GM12878 (cell line): ENCODE measurements around the gene SLC4A8. TPM values are rescaled to one million over a fixed set of nuclear protein-coding genes. Genes with fewer than 3 reads are reported as not detected.

ENCODE experiments used
- ATAC-seq: fragments of 200-7000 bp; cut with Tn5 transposase; 3 replicates; pipeline ENCODE4 v1.9.1; 2020; ENCODE audit warnings: mild to moderate bottlenecking, moderate library complexity
- BruUV-seq: library from RNA; stranded (reverse); fragments of 400-500 nt; replicated peaks from 2 replicates; lab custom pipeline; 2021; lab: Mats Ljungman, UMichigan
- CTCF ChIA-PET: fragments of 300-600 bp; sonication (Branson Sonifier 250); formaldehyde crosslinking; extraction: SDS; loops from one replicate; lab custom pipeline; 2021; ENCODE audit warnings: inconsistent platforms; lab: Yijun Ruan, JAX
- POLR2A ChIA-PET: fragments of 350-600 bp; formaldehyde crosslinking; extraction: SDS; loops from one replicate; lab custom pipeline; 2021; ENCODE audit warnings: inconsistent platforms; lab: Charles Lee
- RAD21 ChIA-PET: fragments of 300-600 bp; sonication (Branson Sonifier 250); formaldehyde crosslinking; loops from one replicate; lab custom pipeline; 2023; ENCODE audit warnings: antibody characterized with exemption; ENCODE audit not compliant: unreplicated experiment; lab: Charles Lee
- SMC1A ChIA-PET: fragments of 300-600 bp; sonication (Branson Sonifier 250); formaldehyde crosslinking; loops from one replicate; lab custom pipeline; 2023; ENCODE audit not compliant: unreplicated experiment, uncharacterized antibody; lab: Charles Lee
- DNase-seq: peaks from one replicate; pipeline ENCODE4 v3.0.0-alpha.2; 2011; ENCODE audit warnings: low read depth, low spot score
- FAIRE-seq: peaks from 3 replicates; lab custom pipeline; 2011; peaks lifted over from hg19 to GRCh38; lab: Jason Lieb, UNC
- H2AFZ ChIP-seq: 2 replicates; pipeline ENCODE4 v1.6.0; 2011; ENCODE audit warnings: low read depth, low read length, control low read depth; ENCODE audit not compliant: control insufficient read depth
- H3K27ac ChIP-seq: 2 replicates; pipeline ENCODE4 v1.5.1; 2011; ENCODE audit warnings: control low read depth; ENCODE audit not compliant: control insufficient read depth, insufficient read depth
- H3K27me3 ChIP-seq, 2 experiments: replicated peaks in 1 of 2; 2 replicates each; pipeline versions ENCODE4 v1.6.0 to v1.6.1; 2011; ENCODE audit warnings: low read length in 1 of 2; ENCODE audit not compliant: control insufficient read depth in 2 of 2, insufficient read depth in 2 of 2
- H3K36me3 ChIP-seq, 2 experiments: 2 replicates each; pipeline ENCODE4 v1.5.1; 2011; ENCODE audit warnings: low read length in 1 of 2; ENCODE audit not compliant: control insufficient read depth in 2 of 2, insufficient read depth in 2 of 2
- H3K4me1 ChIP-seq: 2 replicates; pipeline ENCODE4 v1.6.1; 2011; ENCODE audit warnings: mild to moderate bottlenecking, low read length, moderate library complexity, mixed read lengths; ENCODE audit not compliant: control insufficient read depth, insufficient read depth
- H3K4me2 ChIP-seq: 2 replicates; pipeline ENCODE4 v1.6.0; 2011; ENCODE audit warnings: control low read depth; ENCODE audit not compliant: control insufficient read depth, insufficient read depth
- H3K4me3 ChIP-seq: fragments of 200-600 bp; sonication (generic); 2 replicates; pipeline ENCODE4 v1.5.1; 2016
- H3K79me2 ChIP-seq: 2 replicates; pipeline ENCODE4 v1.6.0; 2011; ENCODE audit warnings: low read length; ENCODE audit not compliant: control insufficient read depth, insufficient read depth
- H3K9ac ChIP-seq: 2 replicates; pipeline ENCODE4 v1.8.0; 2011; ENCODE audit warnings: low read length, control low read depth, mixed read lengths; ENCODE audit not compliant: control insufficient read depth, insufficient read depth
- H3K9me3 ChIP-seq: replicated peaks from 3 replicates; pipeline ENCODE4 v1.5.1; 2011; ENCODE audit warnings: mild to moderate bottlenecking, low read length; ENCODE audit not compliant: control insufficient read depth, insufficient read depth
- H4K20me1 ChIP-seq: 2 replicates; pipeline ENCODE4 v1.6.0; 2011; ENCODE audit not compliant: control insufficient read depth, insufficient read depth
- CHD4 ChIP-seq: fragments of 200-600 bp; sonication (generic); IDR thresholded peaks from 2 replicates; pipeline ENCODE4 v1.6.1; 2016; ENCODE audit warnings: mild to moderate bottlenecking
- SREBF2 ChIP-seq: IDR thresholded peaks from 2 replicates; pipeline ENCODE4 v1.6.1; 2012; ENCODE audit warnings: mild to moderate bottlenecking, low read length
- WGBS: methylation state at CpG from one replicate; pipeline ENCODE4 v1.1.6; 2016; ENCODE audit warnings: low lambda C conversion rate; ENCODE audit not compliant: insufficient replicate concordance, insufficient coverage; ENCODE audit errors: missing lambda C conversion rate; 5-methylcytosine and 5-hydroxymethylcytosine counted together
- in situ Hi-C: fragments of 300-500 bp; cut with MboI; formaldehyde crosslinking; loops from 9 replicates; pipeline ENCODE4 v1.14.3; 2018; ENCODE audit warnings: mixed read lengths
- intact Hi-C: fragments of 100-400 bp; cut with micrococcal nuclease; formaldehyde crosslinking; loops from one replicate; pipeline ENCODE4 v1.14.2; 2022; ENCODE audit not compliant: unreplicated experiment
- polyA plus RNA-seq, 11 experiments: library from polyadenylated mRNA; depleted of rRNA in 4 of 11; unstranded in 6 of 11; stranded (reverse) in 5 of 11; fragments of >200 nt; fragmentation: Nextera tagmentation in 4 of 11; fragmentation: Illumina TruSeq in 1 of 11; extraction: Ambion mirVana in 4 of 11; extraction: Trizol in 1 of 11; gene quantifications; 1 replicate in 1 of 11; 2 replicates in 10 of 11; pipeline versions ENCODE4 v1.2.1 to v1.2.3, GENCODE V29; 2011 to 2016; ENCODE audit warnings: inconsistent platforms in 2 of 11, missing spikeins in 2 of 11, low read depth in 1 of 11
- total RNA-seq, 4 experiments: library from RNA; depleted of rRNA in 3 of 4; stranded (reverse); fragments of >200 nt in 3 of 4; fragmentation: Illumina TruSeq in 1 of 4; extraction: Trizol in 1 of 4; gene quantifications; 2 replicates each; pipeline versions ENCODE4 v1.2.1 to v1.2.3, GENCODE V29; 2013 to 2021
- TF ChIP-seq, protein P1 (sequence below): fragments of 450-650 bp; IDR thresholded peaks from 2 replicates; pipeline ENCODE4 v1.6.1; 2018; ENCODE audit warnings: borderline replicate concordance, mild to moderate bottlenecking; ENCODE audit not compliant: partially characterized antibody

Gene SLC4A8
- total and polyA plus RNA-seq, 10 of the 15 experiments (the other 5 are each of a cell fraction or from before 2014, with no cell fraction given) = 1.4 to 7.7 (median 3.7) TPM

GRCh38 chr12:51525518-51525917 is 100.9 kb downstream of the SLC4A8 start (continued):
- TF ChIP-seq, protein P1, sequence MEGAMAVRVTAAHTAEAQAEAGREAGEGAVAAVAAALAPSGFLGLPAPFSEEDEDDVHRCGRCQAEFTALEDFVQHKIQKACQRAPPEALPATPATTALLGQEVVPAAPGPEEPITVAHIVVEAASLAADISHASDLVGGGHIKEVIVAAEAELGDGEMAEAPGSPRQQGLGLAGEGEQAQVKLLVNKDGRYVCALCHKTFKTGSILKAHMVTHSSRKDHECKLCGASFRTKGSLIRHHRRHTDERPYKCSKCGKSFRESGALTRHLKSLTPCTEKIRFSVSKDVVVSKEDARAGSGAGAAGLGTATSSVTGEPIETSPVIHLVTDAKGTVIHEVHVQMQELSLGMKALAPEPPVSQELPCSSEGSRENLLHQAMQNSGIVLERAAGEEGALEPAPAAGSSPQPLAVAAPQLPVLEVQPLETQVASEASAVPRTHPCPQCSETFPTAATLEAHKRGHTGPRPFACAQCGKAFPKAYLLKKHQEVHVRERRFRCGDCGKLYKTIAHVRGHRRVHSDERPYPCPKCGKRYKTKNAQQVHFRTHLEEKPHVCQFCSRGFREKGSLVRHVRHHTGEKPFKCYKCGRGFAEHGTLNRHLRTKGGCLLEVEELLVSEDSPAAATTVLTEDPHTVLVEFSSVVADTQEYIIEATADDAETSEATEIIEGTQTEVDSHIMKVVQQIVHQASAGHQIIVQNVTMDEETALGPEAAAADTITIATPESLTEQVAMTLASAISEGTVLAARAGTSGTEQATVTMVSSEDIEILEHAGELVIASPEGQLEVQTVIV = no peak

DNA sequence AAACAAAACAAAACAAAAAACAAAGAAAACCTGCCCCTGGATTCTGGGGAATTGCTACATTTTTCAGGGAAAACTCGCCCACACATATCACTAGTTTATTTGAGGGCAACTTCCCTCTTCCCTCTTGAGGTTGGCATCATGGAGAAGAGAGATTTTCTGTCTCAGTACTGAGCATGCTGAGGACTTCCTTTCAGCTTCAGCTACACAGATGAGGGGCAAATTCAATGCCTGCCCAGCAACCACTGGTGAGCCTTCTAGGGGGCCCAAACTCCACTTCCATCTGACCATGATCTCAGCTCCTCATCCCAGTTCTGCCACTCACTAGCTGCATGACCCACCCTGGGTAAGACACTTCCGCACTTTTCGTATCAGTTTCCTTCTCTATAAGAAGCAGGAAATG is 103.3 kb downstream of the SLC4A8 start:
- FAIRE-seq = no peak
- H3K9ac ChIP-seq = no peak overlapping the region
- RAD21 ChIA-PET = interaction anchor here (1.3 to 1.4 kb wide), 2 partner anchors 104 to 107 kb away, joined by 4 read pairs; no protein-coding TSS in a partner anchor
- POLR2A ChIA-PET = no interaction called here
- SMC1A ChIA-PET = interaction anchor here (0.8 to 1.1 kb wide), 5 partner anchors 45 to 106 kb away, joined by 3 read pairs; no protein-coding TSS in a partner anchor
- H3K27ac ChIP-seq = no peak overlapping the region
- no peaks in the 10 kb centered on the region for H4K20me1 ChIP-seq
- intact Hi-C loops (loop anchor here (10.0 kb wide), 1 partner anchor 253 kb away; the partner anchor contains the start of gene SMAGP), in situ Hi-C loops (loop anchor here (5.0 kb wide), 1 partner anchor 106 kb away; the partner anchor contains the start of gene SLC4A8)
- no peak overlapping the region for H2AFZ ChIP-seq
- no peak overlapping the region for H3K4me2 ChIP-seq
- peaks cover 0 to 2% of the 10 kb centered on the region in 2 experiments; a peak in 1 of 4 replicates for H3K27me3 ChIP-seq
- BruUV-seq = no TSS peak
- H3K4me3 ChIP-seq = no peak overlapping the region
- no peak for TF ChIP-seq CHD4
- no peak for TF ChIP-seq SREBF2
- TF ChIP-seq, all 136 proteins: peak for 0
- CTCF ChIA-PET = interaction anchor here (1.2 to 2.0 kb wide), 4 partner anchors 19 to 107 kb away, joined by 3 to 7 read pairs (median 6); partner anchors contain the start of gene SLC4A8
- Histone ChIP-seq H3K36me3 (no peaks in the 10 kb centered on the region), H3K4me1 (no peaks in the 10 kb centered on the region), H3K79me2 (no peaks in the 10 kb centered on the region), H3K9me3 (no peaks in the 10 kb centered on the region)
- 42% methylated on average over 3 of the region's 3 CpGs for WGBS
- DNase-seq (no peak), ATAC-seq (no peak)
